NB4 (cell line): ENCODE measurements around the gene ADGRL4.
"Not testable (repeated sequence)": the region's sequence is repeated elsewhere in the genome, so short reads cannot be mapped to it uniquely, and the experiment has no call there.

Source experiments
- DNase-seq: peaks from one replicate; pipeline ENCODE4 v3.0.0; 2010; ENCODE audit warnings: low read depth
- H3K4me3 ChIP-seq: one replicate; pipeline ENCODE4 v1.5.1; 2011; ENCODE audit warnings: mild to moderate bottlenecking, low read depth, low read length, moderate library complexity
- MYC ChIP-seq: IDR thresholded peaks from 2 replicates; pipeline ENCODE4 v1.6.1; 2011; ENCODE audit warnings: low read depth, low read length
- POLR2A ChIP-seq: IDR thresholded peaks from 2 replicates; pipeline ENCODE4 v1.6.1; 2011; ENCODE audit warnings: mild to moderate bottlenecking; ENCODE audit not compliant: insufficient read length; ENCODE audit errors: extremely low read depth
- TF ChIP-seq, protein P1 (sequence below): IDR thresholded peaks from 2 replicates; pipeline ENCODE4 v1.6.1; 2011; ENCODE audit warnings: low read depth, low read length
- TF ChIP-seq, protein P2 (sequence below): IDR thresholded peaks from one replicate; pipeline ENCODE4 v1.5.1; 2012; ENCODE audit warnings: low read depth, low read length

Gene ADGRL4

DNA sequence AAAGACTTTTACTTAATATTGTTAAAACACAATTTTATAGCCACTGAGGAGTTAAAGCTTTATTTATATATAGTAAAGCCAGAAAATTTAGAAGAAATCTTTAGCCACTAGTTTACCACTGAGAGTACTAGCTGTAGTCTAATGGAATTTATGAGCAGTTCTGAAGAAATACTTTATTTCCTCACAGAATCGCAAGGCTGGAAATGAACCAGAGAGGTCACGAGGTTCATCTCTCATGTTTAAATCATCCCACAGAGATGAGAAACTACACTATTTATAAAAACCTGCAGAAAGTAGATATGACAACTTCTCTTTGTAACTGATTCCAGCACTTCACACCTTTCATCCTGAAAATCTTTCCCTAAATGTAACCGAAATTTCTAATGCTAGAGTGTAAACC, 26.0 kb downstream of the ADGRL4 start:
- TF ChIP-seq MYC: no peak
- TF ChIP-seq POLR2A: no peak
- TF ChIP-seq, protein P1, sequence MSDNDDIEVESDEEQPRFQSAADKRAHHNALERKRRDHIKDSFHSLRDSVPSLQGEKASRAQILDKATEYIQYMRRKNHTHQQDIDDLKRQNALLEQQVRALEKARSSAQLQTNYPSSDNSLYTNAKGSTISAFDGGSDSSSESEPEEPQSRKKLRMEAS: no peak
- TF ChIP-seq, protein P2, sequence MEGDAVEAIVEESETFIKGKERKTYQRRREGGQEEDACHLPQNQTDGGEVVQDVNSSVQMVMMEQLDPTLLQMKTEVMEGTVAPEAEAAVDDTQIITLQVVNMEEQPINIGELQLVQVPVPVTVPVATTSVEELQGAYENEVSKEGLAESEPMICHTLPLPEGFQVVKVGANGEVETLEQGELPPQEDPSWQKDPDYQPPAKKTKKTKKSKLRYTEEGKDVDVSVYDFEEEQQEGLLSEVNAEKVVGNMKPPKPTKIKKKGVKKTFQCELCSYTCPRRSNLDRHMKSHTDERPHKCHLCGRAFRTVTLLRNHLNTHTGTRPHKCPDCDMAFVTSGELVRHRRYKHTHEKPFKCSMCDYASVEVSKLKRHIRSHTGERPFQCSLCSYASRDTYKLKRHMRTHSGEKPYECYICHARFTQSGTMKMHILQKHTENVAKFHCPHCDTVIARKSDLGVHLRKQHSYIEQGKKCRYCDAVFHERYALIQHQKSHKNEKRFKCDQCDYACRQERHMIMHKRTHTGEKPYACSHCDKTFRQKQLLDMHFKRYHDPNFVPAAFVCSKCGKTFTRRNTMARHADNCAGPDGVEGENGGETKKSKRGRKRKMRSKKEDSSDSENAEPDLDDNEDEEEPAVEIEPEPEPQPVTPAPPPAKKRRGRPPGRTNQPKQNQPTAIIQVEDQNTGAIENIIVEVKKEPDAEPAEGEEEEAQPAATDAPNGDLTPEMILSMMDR: no peak
- DNase-seq: no peak
- H3K4me3 ChIP-seq: no peak overlapping the region

GRCh38 chr1:78972723-78973122, 33.8 kb downstream of the ADGRL4 start:
- no peak for DNase-seq
- no peak for TF ChIP-seq MYC
- no peak for TF ChIP-seq POLR2A
- TF ChIP-seq, protein P2: no peak
- TF ChIP-seq, protein P1: no peak
- no peak overlapping the region for H3K4me3 ChIP-seq

- DNase-seq, H3K4me3 ChIP-seq: not testable (repeated sequence)
These were observed 39.4 kb downstream of the ADGRL4 start for GRCh38 chr1:78967091-78967490.

DNA sequence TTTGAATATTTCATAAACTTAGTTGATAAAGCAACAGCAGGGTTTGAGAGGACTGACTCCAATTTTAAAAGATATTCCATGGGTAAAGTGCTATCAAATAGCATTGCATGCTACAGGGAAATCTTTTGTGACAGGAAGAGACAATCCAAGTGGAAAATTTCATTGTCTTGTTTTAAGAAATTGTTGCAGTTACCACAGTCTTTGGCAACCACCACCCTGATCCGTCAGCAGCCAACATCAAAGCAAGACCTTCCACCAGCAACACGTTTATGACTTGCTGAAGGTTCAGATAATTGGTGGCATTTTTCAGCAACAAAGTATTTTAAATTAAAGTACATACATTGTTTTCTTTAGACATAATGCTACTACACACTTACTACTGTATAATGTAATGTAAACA, 47.8 kb downstream of the ADGRL4 start:
- DNase-seq: no peak
- TF ChIP-seq, protein P2: no peak
- TF ChIP-seq, protein P1: no peak
- TF ChIP-seq MYC (no peak), POLR2A (no peak)
- H3K4me3 ChIP-seq: no peak overlapping the region

GRCh38 chr1:78950826-78951225, 55.7 kb downstream of the ADGRL4 start:
- no peak for DNase-seq
- TF ChIP-seq, protein P1: no peak
- TF ChIP-seq, protein P2: no peak
- TF ChIP-seq POLR2A (no peak), MYC (no peak)
- no peak overlapping the region for H3K4me3 ChIP-seq

DNA sequence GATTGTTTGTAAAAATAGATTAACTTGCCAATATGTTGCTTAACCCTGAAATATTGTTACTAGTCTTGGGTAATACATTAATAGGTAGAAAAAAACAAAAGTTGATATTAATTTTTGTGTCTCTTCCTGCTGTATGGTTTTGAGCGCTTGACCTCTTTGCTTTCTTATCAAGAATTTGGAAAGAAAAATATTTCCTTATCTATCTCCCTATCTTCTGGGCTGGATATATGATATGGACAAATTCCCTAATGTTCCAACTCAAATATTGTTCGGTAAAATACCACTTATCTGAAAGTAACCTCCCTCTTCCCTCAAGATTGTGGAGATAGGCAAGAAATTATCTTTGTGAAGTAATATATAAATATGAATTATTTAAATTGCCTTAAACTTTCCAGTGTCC, 57.3 kb downstream of the ADGRL4 start:
- no peak for DNase-seq
- TF ChIP-seq MYC (no peak), POLR2A (no peak)
- TF ChIP-seq, protein P1: no peak

DNA sequence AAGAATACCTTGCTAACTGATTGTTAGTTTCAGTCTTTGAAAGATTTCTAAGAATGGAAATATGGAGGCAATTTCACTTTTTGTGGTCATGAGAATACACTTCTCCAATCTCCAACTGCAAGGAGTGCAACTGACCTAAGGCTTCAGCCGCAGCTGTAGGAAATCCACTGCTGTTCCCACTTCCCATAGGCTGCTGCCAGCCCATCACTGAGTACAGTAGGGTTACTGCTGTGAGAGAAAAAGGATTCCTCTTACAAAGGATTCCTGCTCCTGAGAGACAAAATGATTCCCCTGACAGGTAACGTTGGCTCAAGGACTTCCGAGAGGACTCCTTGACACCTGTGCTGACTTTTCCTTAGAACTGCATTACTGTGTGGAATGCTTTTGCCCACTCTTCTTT, 87.4 kb downstream of the ADGRL4 start:
- no peak for DNase-seq
- H3K4me3 ChIP-seq: no peak overlapping the region
- TF ChIP-seq MYC: no peak

More for the DNA sequence above, 57.3 kb downstream of the ADGRL4 start:
- no peak overlapping the region for H3K4me3 ChIP-seq
